NCI-H1694 (cell line): ENCODE results near the gene ANKRD52.
"Not testable (repeated sequence)": the region's sequence is repeated elsewhere in the genome, so short reads cannot be mapped to it uniquely, and the experiment has no call there.

Source experiments
- DNase-seq: peaks from one replicate; lab custom pipeline; 2025; lab: John Stamatoyannopoulos, UW

ANKRD52 gene

GRCh38 chr12:56208006-56208405, 50.2 kb downstream of the ANKRD52 start:
- no peak for DNase-seq

- no peak for DNase-seq
These were observed 51.6 kb downstream of the ANKRD52 start for GRCh38 chr12:56206452-56207166.

- no peak for DNase-seq
These were observed 52.7 kb downstream of the ANKRD52 start for GRCh38 chr12:56205445-56205844.

GRCh38 chr12:56204275-56204674, 53.9 kb downstream of the ANKRD52 start:
- DNase-seq: no peak

- DNase-seq: no peak
These were observed 55.3 kb downstream of the ANKRD52 start for GRCh38 chr12:56202838-56203237.

GRCh38 chr12:56202366-56202765, 55.8 kb downstream of the ANKRD52 start:
- DNase-seq: no peak

- no peak for DNase-seq
These were observed 59.3 kb downstream of the ANKRD52 start for GRCh38 chr12:56198836-56199235.

- no peak for DNase-seq
These were observed 60.1 kb downstream of the ANKRD52 start for GRCh38 chr12:56197921-56198635.

- not testable (repeated sequence) for DNase-seq
These were observed 61.2 kb downstream of the ANKRD52 start for GRCh38 chr12:56196818-56197550.

GRCh38 chr12:56193025-56193578, 65.1 kb downstream of the ANKRD52 start:
- DNase-seq: peak; percentile 92

GRCh38 chr12:56192582-56192981, 65.6 kb downstream of the ANKRD52 start:
- DNase-seq: no peak

- no peak for DNase-seq
These were observed 67.5 kb downstream of the ANKRD52 start for GRCh38 chr12:56190695-56191155.

GRCh38 chr12:56189918-56190694, 68.1 kb downstream of the ANKRD52 start:
- peak; percentile 86 for DNase-seq

GRCh38 chr12:56189099-56189917, 68.9 kb downstream of the ANKRD52 start, which contains the start of gene SMARCC2:
Gene SMARCC2 (minus strand): TSS chr12:56189483. CDS start chr12:56189461, 22 bp downstream.
- peak; percentile 75 for DNase-seq

GRCh38 chr12:56188778-56189098, 69.4 kb downstream of the ANKRD52 start:
- no peak for DNase-seq

- DNase-seq: no peak
These were observed 69.9 kb downstream of the ANKRD52 start for GRCh38 chr12:56188131-56188777.
